Activated CD4-positive, alpha-beta T cell treated with anti-CD3 and anti-CD28 coated beads, Interleukin-2, Interleukin-4, amounts not matched to agents 100 ng/mL and 50 ng/mL, durations not matched to agents 16 hours and 8 hours (primary cell): ENCODE measurements around the gene CD22.

Source experiments
- DNase-seq: peaks from one replicate; pipeline ENCODE4 v3.0.0-alpha.2; 2020; ENCODE audit warnings: low spot score

CD22 gene

GRCh38 chr19:35388277-35389054, 59.5 kb downstream of the CD22 start:
- no peak for DNase-seq

GRCh38 chr19:35389192-35389861, 60.3 kb downstream of the CD22 start:
- no peak for DNase-seq

GRCh38 chr19:35392742-35393715, 64.0 kb downstream of the CD22 start:
- no peak for DNase-seq

- no peak for DNase-seq
These were observed 66.6 kb downstream of the CD22 start for GRCh38 chr19:35395382-35396199.

GRCh38 chr19:35396240-35396885, 67.4 kb downstream of the CD22 start:
- DNase-seq: no peak
